Neural cell (in vitro differentiated cells): Measurements from ENCODE around the gene SPP2.

Experiments used
- CTCF ChIP-seq: fragments of 450-650 bp; IDR thresholded peaks from 2 replicates; pipeline ENCODE4 v1.5.1; 2014; ENCODE audit warnings: antibody characterized with exemption, mild to moderate bottlenecking, moderate library complexity; ENCODE audit not compliant: poor library complexity, severe bottlenecking
- EP300 ChIP-seq: fragments of 450-650 bp; conservative IDR thresholded peaks from 2 replicates; pipeline ENCODE4 v1.6.1; 2014; ENCODE audit warnings: antibody characterized with exemption, mild to moderate bottlenecking, moderate library complexity; ENCODE audit not compliant: poor library complexity, severe bottlenecking
- EZH2 ChIP-seq: fragments of 200-600, 300-800 bp; shearing (Covaris generic), sonication (generic); IDR thresholded peaks from 2 replicates; pipeline ENCODE4 v1.6.1; 2014; ENCODE audit warnings: antibody characterized with exemption, low read length, borderline replicate concordance, mild to moderate bottlenecking; ENCODE audit not compliant: insufficient read depth, poor library complexity, severe bottlenecking
- POLR2AphosphoS5 ChIP-seq: IDR thresholded peaks from 2 replicates; pipeline ENCODE4 v1.6.1; 2012
- SMC3 ChIP-seq: fragments of 450-650 bp; conservative IDR thresholded peaks from 2 replicates; pipeline ENCODE4 v1.6.1; 2014; ENCODE audit warnings: antibody characterized with exemption, mild to moderate bottlenecking, moderate library complexity; ENCODE audit not compliant: poor library complexity
- TAF1 ChIP-seq: IDR thresholded peaks from 2 replicates; pipeline ENCODE4 v1.6.1; 2012; ENCODE audit warnings: low read depth

GRCh38 chr2:234100686-234101085 is 50.2 kb downstream of the SPP2 start:
- TF ChIP-seq CTCF = no peak
- TF ChIP-seq TAF1 = no peak
- TF ChIP-seq EZH2 = no peak
- no peak for TF ChIP-seq SMC3
- no peak for TF ChIP-seq POLR2AphosphoS5
- TF ChIP-seq EP300 = no peak
